HG03039 (cell line): ENCODE measurements around the gene FNDC3B.
A peak's percentile ranks its signal among the peaks of the same experiment; 100 is the strongest.
"Not testable (repeated sequence)": the region's sequence is repeated elsewhere in the genome, so short reads cannot be mapped to it uniquely, and the experiment has no call there.

Source experiments
- ATAC-seq: cut with Tn5 transposase; IDR thresholded peaks from one replicate; pipeline ENCODE4 v1.9.1; 2021; ENCODE audit warnings: mild to moderate bottlenecking, moderate library complexity; ENCODE audit not compliant: unreplicated experiment

Gene FNDC3B

DNA sequence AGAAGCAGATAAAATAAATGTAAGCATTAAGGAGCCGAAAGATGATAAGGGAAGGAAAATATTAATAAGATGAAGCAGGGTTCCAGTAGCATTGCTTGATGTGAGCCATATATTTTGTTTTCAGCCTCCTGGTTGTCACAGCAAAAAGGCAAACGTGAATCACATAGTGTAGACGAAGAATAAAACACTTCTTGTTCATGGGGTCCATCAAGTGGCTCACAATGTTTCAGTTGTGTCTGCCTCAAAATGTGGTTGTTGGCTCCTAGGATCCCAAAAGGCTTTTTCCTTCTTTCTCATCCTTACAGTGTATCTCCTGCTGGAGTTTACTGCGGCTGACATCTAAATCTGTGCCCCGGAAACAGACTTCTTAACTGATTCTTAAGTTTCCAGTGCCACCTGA, 213.8 kb downstream of the FNDC3B start:
- no peak for ATAC-seq

DNA sequence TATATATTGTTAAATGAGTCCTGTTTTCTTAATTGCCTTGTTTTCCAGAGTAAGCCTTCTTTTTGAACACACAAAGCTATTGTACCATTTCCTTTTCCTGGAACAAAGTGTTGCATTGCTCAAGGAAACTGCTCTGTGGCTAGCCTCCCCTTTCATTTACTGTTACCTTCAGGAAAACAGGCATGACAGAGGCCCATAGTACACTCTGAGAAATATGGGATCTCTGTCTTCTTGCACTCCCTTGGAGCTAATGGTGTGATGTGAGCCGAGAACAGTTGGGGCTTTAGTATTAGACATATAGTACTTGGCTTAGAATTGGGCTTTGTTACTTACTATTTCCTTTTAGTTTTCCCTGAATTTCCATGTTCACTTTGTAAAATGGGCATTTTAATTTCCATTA, 215.2 kb downstream of the FNDC3B start:
- ATAC-seq = no peak

DNA sequence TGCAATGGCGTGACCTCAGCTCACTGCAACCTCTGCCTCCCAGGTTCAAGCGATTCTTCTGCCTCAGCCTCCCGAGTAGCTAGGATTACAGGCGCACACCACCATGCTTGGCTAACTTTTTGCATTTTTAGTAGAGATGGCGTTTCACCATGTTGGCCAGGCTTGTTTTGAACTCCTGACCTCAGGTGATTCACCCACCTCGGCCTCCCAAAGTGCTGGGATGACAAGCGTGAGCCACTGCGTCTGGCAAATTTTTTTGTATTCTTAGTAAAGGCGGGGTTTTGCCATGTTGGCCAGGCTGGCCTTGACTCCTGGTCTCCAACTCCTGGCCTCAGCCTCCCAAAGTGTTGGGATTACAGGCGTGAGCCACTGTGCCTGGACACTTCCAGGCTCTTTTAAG, 215.9 kb downstream of the FNDC3B start:
- not testable (repeated sequence) for ATAC-seq

DNA sequence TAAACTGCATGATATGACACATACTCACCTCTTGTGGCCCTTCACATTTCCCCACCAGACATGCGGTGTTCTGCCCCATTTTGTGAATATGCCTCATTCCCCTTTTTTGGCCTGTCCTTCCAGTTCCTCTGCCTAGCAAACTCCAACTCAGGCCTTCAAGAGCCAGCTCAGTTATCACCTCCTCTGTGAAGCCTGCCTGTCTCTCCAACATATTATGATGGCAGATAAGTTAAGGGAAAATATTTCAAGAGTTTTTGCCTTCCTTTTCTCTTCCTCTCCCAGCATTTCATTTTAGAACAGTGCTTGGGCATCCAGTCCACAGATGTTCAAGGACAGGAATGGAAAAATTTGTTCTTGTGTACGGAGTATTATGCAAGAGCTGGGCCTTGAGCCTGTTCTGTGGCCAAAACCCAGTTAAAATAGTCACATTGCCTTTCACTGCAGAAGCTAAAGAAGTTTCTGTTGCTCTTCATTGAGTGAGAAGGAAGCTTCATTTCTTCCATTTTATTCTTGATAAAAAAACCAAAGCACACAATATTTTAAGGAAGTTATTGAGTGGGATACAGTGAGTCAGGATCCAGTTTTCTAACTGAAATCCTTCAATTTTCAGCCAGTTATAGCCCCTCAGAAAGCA, 216.8 kb downstream of the FNDC3B start:
- no peak for ATAC-seq

DNA sequence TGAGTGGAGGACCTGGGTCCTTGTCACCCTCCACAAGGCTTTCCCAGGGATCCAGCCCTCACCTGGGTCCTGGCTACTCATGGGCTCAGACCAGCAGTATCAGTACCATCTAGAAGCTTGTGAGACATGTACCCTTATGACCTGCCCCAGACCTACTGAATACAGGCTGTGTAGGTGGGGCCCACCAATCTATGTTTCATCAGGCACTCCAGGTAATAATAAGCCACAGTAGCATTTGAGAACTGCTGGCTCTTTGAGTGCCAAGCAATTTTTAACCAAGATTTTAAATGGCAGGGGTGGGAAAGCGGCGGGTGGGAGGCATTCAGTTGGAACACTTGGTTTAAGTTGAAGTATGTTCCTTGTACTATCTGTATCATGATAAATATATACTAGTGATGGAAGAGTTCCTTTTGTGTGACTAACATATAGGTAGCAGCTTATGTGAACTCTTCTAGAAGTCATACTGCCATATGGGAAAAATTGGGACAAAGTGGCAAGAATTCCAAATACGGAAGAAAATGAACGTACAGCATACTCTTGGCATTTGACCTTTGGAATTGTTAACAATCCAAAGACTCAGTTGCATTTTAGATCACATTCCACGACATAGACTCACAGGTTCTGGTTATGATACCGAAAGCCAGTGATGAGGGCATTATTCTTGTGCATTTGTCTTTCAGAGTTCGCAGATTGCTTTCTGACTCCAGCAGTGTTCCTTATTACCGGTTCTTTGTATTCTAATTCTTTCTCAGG, 218.4 kb downstream of the FNDC3B start:
- no peak for ATAC-seq

DNA sequence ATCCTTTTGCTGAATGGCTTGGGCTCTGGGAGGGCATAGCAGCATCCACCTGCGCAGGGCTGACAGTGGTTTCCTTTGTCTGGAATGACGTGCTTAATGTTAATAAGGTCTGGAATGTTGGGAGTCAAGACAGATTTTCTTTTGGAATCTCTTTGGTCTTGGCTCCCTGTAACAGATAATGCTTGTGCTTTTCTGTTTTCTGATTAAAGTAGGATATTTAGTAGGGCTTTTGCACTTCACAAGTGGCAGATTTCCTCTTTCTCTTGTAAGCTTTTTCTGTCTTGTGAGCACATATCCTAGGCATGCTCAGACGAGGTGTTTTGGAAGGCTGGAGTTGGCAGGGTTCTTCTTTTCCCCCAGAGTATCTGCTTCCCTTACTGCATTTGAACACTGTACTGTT, 219.2 kb downstream of the FNDC3B start:
- ATAC-seq = no peak

DNA sequence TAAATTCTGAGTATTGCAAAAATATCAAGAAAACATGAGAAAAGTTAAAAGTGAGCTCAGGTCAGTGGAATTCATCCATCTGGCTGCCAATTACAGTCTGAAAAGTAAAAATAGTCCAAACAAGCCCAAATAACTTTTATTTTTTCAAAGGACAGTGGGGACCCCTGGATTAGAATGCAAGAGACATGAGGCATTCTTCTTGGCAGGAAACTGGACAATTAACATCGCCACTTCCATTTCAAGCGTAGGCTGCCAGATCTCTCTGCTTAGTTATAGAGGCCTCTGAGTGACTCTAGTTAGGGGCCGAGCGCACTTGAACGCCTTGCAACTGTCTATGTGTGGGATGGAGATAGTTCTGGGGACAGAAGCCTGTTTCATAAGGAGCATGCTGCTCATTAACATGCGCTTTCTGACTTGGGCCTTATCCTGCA, 219.7 kb downstream of the FNDC3B start:
- ATAC-seq = no peak

DNA sequence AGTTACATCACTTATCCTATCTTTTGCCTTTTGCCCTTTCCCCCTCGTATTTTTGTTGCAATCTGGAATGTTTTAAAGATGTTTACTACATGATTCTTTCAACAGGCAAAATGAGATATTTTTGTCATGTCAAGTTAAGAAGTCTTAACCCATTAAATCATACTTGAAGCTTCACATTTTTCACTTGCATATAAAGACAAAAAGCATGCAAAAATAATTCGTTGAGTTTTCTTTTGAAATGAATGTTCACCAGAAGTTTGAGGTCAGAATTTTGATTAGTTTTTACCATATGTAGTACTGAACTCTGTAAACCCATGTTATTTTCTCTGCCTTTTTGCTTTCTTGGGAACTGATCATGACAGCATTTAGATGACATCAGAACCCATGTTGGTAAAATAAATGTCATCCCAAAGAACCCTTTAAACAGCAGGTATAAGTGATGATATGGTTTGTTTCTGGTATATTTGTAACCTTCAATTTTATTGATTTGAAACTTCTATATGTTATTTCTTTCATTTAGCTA, 220.4 kb downstream of the FNDC3B start:
- no peak for ATAC-seq

DNA sequence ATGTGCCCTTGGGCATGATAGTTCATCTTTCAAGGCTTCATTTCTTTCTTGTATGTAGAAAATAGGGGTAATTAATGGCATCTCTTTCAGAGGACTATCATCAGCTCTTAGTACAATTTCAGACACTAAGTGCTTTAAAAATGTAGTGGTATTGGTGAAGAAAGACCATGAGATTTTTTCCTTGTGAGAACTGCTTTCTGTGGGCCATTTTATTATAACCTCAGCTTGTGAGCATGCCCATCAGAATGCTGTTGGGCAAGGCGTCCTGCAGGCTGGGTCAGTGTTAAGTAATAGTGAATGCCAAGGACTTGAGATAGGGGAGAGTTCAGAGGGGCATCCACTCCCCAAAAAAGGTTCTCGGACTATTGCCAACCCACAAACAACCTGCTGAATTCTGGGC, 221.0 kb downstream of the FNDC3B start:
- no peak for ATAC-seq

DNA sequence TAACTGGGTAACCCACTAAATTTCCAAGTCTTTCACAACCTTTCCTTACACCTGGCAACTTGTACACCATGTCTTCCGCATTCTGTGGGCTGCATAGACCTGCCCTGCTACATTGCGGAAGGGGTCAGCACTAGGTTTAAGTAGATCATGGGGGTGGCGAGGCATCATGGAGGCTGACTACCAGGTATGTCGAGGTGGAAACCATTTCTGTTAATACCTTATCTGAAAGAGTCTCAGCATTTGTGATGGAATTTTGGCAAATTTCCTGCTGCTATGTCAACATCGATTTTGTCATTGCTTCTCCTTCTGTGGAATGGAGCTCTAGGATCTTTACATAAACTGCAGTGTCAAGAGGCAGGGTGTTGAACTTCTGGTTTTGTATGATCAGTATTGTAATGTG, 221.7 kb downstream of the FNDC3B start:
- no peak for ATAC-seq

DNA sequence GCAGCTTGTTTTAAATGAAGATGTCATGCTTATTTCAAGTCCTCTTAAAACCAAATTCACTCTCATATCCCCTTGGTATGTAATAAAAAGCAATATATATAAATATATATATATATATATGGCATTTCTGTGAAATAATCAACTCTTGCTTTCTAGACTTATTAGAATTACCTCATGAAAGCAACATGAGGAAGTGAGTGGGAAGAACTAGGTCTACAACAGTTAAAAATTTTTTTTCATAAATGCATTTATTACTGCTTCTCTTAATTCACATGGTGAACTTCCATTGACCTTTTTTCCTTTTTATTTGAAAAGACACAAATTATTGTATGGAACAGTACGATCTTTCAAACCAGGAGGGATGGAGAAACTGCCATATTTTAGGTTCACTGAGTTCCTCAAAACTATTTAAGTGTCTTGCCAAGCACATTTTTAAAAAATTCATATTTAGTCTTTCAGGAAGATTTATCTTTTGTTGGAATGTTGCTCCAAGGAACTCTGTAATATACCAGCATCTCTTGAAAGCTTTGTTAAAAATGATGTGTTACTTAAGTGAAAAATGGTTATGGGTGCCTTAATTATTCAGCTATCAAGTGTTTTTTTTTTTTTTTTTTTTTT, 223.7 kb downstream of the FNDC3B start:
- no peak for ATAC-seq

DNA sequence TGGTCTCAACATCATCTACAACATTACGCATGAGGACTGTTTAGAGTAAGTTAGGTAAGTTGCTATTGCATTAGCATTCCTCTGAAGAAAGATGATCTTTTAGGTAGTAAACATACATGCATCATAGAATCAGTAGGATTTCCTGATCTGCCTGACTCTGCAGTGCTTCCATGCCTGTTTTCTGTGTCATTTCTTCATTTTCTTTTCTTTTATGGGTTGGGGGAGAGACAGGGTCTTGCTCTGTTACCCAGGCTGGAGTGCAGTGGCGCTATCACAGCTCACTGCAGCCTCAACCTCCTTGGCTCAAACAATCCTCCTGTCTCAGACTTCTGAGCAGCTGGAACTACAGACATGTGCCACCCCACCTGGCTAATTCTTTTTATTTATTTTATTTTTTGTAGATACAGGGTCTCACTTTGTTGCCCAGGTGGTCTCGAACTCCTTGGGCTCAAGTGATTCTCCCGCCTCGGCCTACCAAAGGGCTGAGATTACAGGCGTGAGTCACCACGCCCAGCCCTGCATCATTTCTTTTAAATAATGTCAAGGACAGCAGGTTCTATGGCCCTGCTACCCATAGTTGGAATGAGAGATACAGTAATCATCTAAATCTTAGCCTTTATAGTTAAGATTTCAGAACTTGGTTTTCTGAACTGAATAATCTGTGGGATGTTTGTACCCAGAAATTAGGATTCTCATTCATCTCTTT, 224.6 kb downstream of the FNDC3B start:
- ATAC-seq = no peak

DNA sequence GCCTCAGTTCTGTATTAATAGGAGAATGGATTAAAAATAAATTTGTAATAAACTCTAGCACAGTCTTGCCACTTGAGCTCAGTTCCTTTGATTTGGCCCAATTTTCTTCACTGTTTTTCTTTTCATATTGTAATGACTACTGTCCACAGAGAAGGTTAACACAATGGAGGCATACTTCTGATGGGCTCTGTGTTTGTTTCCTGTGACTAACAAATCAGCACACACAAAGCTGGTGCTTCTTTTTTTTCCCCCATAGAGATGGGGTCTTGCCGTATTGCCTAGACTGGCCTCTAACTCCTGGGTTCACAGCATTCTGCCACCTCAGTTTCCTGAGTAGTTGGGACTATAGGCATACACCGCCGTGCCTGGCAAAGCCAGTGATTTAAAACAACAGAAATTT, 226.7 kb downstream of the FNDC3B start:
- ATAC-seq = no peak

DNA sequence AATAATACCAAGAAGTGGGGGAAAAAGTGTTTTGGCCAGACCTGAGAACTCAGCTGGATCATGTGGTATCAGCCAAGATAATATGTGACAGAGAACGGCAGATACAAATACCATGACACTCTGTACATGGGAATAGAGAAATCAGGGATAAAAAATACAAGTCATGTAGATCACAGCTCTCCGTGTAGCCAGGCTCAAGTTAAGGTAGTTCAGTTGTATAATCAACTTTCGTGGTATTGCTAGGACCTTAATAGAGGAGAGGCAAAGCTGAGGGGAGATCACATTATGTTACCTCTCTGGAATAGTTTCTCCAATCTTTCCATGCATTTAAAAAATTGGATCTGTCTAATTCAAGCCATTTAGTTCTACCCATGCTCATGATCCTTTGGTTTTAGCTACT, 229.0 kb downstream of the FNDC3B start:
- ATAC-seq = no peak

DNA sequence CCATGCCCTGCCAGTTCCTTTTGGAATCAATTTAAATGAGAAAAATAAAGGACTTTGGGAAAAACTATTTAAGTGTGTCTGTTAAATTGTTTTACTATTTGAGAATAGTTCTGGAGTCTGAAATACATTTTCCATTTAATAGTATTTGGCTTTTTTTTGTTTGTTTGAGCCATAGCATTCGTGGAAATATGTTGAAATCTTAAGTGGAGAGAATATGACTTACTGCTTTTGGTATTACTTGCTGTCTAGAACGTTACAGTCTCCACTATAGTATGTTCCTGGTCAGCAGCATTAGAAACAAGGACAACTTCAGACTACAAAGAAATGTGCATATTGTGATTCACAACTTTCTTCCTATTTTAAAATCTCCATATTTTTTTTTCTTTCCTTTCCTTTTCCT, 229.5 kb downstream of the FNDC3B start:
- ATAC-seq = no peak

DNA sequence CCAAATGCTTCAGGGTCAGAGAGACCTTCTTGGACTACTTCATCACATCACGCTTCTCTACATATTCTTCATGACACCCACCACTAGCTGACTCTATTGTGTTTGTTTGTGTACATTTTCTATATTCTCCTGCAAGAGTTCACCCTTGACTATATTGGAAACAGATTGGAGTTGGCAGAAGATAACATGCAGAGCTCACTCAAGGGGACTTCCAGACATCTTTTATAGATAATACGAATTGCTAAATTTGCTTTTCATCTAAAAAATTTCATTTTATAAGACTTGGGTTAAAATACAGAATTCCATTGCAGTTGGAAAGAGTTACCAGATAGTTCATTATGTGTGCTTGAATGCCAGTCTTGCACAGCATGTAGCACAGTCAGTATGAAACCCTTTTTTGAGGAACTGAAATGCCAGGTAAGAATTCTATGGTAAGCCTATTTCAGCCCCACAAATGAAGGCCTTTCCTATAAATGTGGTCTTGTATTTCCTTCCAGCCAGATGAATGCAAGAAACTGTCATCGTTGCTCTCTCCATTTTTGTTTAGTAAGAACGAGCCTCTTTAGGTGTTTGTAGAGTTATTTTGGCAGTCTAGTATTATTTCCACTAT, 231.3 kb downstream of the FNDC3B start:
- peak; percentile 95 for ATAC-seq

DNA sequence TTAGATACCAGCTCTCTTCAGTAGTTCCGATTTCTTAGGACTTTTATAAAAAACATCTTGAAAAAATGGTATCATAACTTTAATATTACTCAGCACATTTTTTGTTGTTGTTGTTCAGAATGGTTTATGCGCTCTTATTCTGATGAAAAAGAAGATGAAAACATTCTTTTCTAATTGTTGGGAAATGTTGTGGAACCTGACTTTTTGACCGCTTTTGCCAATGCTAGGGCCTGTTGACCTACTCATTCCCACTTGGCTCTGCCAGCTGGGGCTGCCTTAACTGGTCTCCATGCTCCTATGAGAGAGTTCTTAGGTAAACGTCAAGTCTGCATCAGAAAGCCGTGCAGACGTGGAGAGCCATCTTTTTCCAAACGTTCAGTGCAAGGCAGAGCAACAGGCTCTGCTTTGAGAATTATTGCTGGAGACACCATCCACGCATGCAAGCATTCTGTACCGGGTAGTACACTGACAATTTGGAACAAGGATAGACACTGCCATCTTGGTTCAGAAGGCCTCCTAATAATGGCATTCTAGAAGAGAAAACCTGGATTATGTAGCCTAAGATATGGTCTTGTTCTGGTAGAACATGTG, 232.1 kb downstream of the FNDC3B start:
- ATAC-seq = no peak

DNA sequence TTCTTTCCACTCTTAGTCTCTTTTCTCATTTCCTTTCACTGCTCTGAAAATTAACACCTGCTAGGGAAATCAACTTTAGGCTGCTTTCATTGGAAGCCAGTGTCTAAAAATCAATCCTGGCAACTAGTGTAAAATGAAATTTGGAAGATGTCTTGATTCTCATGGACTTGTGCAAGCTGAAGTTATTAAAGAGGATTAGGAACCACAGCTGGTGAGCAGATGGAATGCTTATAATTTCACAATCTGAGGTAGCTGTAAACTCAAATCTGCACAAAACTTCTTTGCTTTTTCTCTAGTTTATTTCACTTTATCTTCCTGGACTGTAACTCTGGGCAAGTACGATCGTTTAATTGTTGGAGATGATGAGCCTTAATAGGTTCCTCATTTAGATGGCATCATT, 233.3 kb downstream of the FNDC3B start:
- no peak for ATAC-seq

DNA sequence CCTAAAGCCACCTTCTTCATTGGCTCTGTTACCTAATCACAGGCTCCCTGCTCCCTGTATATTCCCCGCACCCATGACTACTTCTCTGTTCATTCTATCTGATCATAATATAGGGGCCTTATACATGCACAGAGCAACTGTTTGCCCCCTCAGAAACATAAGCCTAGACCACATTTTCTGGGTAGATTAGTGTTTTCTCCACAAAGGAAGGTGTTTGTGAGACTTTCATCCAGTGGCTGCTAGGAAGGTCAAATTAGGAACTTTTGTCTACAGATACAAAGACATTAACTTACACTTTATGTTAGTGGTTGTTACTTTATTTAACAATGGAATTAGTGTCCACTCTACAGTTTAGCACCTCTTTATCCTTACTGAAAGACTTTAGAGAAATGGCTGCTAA, 234.0 kb downstream of the FNDC3B start:
- ATAC-seq = no peak

DNA sequence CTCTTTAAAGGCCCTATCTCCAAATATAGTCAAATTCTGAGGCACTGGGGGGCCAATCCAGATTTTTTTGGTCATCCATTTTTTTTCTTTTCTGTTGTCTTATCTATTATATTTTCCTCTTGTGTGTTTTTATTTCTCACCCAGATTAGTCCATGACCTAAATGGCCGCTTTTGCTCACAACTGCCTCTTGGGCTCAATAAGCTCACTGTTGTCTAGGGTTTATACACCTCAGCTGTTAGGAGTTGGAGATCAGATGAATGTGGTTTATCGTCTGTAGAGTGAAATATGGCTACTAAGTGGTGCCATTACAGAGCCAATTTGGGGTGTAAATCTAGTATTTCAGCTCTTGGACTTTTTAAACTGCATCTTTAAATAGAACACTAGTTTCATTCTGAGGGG, 235.5 kb downstream of the FNDC3B start:
- no peak for ATAC-seq

DNA sequence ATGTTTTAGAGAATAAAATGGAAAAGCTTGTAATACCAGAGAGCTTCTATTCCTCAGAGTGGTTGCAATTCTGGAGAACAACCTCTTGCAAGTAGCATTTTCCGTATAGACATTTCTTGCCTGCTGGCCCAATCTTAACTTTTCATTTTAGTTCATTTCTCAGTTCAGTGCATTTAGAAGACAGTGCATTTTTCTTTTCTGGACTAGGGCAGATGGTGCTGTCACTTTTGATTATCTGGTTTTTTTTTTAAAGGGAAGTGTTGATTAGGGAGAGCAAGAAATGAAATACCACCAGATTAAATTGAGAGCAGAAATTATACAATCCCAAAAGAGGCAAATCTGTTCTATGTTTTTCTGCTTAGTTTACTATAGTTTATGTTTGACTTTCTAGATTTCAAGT, 236.2 kb downstream of the FNDC3B start:
- no peak for ATAC-seq
